Ovary (tissue), 3 donors: Measurements from ENCODE around the gene PTPRK.

ENCODE experiments used
- POLR2A ChIP-seq: fragments of 450-650 bp; IDR thresholded peaks from one replicate; pipeline ENCODE4 v1.6.1; 2017; ENCODE audit warnings: antibody characterized with exemption, mild to moderate bottlenecking, moderate library complexity
- TF ChIP-seq, protein P1 (sequence below), 3 donors: fragments of 450-650 bp in 2 of 3; fragments of 200-600 bp in 1 of 3; IDR thresholded peaks; one replicate each; pipeline versions ENCODE4 v1.5.1 to v1.8.0; 2016 to 2022; ENCODE audit warnings: antibody characterized with exemption in 3 of 3, mild to moderate bottlenecking in 1 of 3
- donor health status: DM: no; HTN: no; CAD: no.

DNA sequence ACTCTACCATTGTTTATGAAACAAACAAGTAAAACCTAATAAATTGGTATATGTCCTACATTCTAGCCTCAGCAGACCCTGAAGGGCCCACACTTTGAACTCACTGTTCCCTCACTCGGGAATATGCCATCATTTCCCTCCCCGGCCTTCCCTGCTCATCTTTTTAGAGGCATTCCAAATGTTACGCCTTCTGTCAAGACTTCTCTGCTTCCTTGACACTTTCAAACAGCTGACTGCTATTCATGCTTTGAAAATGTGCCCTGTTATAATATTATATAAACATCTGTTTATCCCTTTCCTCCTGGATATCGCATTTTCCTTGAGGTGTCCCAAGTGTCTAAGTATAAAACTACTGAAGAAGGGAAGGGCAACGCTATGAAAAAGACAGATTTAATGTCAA lies 370.0 kb downstream of the PTPRK start:
- TF ChIP-seq, protein P1, sequence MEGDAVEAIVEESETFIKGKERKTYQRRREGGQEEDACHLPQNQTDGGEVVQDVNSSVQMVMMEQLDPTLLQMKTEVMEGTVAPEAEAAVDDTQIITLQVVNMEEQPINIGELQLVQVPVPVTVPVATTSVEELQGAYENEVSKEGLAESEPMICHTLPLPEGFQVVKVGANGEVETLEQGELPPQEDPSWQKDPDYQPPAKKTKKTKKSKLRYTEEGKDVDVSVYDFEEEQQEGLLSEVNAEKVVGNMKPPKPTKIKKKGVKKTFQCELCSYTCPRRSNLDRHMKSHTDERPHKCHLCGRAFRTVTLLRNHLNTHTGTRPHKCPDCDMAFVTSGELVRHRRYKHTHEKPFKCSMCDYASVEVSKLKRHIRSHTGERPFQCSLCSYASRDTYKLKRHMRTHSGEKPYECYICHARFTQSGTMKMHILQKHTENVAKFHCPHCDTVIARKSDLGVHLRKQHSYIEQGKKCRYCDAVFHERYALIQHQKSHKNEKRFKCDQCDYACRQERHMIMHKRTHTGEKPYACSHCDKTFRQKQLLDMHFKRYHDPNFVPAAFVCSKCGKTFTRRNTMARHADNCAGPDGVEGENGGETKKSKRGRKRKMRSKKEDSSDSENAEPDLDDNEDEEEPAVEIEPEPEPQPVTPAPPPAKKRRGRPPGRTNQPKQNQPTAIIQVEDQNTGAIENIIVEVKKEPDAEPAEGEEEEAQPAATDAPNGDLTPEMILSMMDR (IDR thresholded peaks at IDR 0.05), result no peak
- TF ChIP-seq POLR2A, result no peak
